Effector CD8-positive, alpha-beta T cell (primary cell): ENCODE data around the gene SFMBT1.
A peak's percentile ranks its signal among the peaks of the same experiment; 100 is the strongest.
"Not testable (repeated sequence)": the region's sequence is repeated elsewhere in the genome, so short reads cannot be mapped to it uniquely, and the experiment has no call there.

Experiments
- DNase-seq: peaks from one replicate; lab custom pipeline; 2025; lab: John Stamatoyannopoulos, UW

The SFMBT1 gene

DNA sequence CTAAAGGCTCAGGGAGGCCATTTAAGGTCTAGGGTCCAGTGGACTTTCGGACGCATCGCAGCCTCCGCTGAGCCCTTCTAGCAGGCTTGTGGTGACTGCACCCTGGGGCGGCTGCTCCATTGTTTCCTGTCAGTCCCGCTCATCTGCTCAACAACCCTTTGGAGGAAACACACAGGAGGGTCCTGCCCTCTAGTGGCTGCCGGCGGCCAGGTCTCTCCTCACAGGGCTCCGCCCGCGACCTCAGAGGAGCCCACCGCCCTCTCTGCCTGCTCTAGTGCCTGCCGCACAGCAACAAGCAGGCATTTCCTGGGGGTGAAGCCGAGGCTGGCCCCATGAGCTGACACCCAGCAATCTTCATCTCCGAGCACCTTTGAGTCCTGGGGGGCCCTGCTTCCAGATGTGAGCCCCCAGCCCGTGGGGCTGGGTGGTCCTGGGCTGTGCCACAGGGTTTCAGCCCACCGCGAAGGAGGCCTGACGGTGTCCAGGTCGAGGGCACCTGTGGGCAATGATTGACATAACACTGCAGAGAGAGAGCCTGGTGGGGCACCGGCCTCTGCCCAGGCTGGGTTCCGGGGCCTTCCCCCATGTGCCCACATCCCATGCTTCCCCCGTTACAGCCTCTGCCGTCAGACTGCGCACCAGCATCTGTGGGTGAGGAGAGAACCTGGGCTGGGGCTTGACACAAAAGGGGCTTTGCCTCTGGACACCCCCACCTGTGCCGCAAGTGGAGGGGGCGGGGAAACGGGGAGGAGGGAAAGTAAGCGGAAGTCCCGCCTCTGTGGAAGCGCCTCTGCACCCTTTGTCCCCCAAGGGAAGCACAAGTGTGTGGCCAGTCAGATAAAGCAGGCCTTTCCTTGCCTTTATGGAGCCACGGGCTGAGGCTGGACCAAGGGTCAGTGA lies 27.0 kb upstream of the SFMBT1 start:
- DNase-seq, result peak; percentile 76

DNA sequence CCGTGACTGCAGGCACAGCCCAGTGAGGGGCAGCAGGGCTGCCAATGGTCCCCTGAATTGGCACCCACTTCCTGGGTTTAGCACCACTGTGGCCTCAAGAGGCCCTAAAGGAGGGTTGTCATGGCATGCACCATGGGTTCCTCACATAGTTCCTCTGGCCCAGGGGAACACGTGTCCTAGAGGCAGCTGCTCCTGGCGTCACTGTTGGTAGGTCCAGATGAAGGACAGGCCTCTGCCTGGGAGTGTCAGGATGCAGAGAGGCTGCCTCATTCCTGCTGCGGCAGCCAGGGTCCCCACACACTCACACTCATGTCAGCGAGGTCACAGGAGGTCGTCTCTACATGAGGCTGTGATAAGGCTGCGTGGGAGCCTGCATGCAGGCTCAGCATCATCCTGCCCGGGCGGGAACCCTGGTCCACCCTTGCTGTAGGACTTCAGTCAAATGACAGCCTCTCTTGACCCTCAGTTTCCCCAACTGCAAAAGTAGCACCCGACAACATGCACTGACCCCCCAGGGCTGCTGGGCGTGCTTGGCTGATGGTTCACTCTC lies 26.1 kb upstream of the SFMBT1 start:
- DNase-seq, result no peak

DNA sequence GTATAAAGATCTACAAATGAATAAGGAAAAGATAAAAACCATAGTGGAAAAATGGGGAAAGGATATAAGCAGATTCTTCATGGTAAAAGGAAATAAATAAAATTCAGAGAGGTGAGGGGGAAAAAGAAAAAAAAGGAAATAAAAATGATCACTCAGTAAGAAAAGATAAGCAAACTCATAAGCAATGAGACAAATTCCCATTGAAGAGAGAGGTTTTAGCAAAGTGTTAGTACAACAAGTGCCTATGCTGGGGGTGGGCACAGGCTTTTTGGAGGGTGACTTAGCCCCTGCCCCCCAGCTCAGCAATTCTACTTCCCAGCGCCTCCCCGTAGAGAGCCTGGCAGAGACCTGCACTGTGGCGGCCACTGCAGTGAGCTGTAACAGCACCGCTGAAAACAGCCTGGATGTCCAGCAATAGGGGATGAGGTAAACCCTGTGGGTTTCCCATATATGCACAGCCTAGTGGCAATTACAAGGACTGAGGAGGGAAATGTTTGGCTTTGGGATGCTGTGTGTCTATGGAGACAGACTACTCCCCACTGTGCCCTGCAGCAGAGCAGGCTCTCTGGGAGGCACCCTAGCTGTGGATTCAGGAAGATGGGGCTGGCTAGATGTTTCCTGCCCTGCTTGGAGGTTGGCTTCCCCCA lies 23.7 kb upstream of the SFMBT1 start:
- no peak for DNase-seq

DNA sequence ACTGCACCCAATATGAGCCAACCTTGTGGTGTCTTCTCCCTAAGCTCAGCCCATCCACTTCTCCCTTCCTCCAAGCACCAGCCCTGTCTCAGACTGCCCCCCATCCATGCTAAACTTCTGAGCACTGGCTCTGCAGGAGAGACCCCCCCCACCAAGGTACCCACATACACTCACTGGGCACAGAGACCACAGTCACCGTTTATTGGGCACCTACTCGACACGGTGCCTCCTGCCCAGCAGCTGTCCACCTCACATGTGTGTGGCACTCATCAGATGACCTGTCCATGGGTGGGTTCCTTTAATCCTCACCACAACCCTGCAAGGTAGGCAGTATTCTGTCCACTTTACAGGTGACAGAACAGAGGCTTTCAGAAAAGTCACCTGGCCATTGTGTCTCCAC lies 22.3 kb upstream of the SFMBT1 start:
- no peak for DNase-seq

DNA sequence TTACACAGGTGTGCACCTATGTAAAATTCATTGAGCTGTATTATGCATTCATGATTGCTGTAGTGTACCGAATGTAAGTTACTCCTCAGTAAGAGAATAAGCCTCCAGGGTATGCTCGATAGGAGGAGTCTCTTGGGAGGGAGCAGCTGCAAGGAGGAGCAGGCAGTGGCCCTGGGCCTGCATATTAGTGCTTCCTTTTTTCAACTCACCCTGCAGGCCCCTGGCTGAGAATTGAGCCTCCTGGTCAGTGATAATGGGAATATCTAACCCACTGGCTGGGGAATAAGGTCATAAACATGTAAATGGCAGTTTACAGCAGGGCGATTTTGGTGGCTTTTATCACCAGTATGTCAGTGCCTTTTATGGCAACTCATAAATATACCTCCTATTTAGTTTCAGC lies 21.7 kb upstream of the SFMBT1 start:
- DNase-seq, result no peak

DNA sequence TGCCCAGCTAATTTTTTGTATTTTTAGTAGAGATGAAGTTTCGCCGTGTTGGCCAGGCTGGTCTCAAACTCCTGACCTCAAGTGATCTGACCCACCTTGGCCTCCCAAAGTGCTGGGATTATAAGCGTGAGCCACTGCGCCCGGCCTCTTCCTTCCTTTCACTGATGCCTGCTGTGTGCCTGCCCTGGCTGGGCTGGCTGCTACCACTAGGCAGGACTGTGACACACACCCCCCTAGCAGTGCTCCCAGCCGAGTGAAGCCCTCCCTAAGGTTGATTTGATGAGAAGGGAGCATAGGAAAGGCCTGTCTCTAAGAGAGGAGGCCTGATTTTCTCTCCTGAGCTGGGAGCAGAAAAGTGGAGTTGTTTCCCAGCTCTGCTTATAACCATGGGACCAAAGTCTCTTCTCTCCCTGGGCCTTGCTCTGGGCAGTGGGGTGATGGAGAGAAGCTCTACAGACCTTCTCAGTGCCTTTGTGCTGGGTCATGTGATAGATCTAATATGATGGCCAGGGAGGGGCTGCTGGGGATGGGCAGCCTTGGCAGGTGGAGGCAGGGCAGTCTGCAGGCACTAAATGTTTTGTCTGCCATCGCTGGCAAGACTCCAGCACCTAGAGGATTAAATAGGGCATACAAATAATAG lies 20.1 kb upstream of the SFMBT1 start:
- DNase-seq, result no peak

DNA sequence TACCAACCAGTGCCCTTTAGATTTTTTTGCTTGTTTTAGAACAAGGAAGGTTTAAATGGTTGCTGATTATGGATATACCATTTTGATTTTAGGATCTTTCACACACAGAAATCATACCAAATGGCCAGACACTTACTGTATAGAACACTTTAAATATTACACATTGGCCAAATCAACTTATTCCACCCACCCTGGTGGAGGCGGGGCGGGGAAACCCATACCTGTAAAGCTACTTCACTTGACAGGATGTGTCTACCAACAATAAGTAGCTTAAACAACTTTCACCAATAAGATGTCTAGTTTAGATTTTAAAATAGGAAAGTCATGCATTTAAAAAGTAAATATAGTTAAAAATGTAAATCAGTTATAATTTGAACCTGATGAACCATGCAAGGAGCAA lies 17.0 kb upstream of the SFMBT1 start:
- DNase-seq, result no peak

DNA sequence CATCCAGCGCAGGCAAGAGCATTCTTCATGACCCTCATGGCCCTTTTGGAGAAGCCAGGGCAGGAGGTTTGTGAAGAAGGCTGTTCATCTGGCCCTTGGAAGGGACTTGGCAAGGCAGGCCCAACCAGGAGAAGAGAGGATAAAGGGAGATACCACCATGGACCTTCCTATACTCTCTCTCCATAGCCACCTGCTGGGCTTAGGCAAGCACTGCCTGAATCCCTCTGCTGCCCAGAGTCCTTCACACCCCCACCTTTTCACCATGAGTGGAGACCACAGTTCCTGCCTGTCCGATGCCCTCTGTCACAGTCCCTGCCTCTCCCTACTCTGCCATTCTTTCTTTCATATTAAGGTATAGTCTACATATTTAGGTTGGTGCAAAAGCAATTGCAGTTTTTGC lies 10.6 kb upstream of the SFMBT1 start:
- no peak for DNase-seq

DNA sequence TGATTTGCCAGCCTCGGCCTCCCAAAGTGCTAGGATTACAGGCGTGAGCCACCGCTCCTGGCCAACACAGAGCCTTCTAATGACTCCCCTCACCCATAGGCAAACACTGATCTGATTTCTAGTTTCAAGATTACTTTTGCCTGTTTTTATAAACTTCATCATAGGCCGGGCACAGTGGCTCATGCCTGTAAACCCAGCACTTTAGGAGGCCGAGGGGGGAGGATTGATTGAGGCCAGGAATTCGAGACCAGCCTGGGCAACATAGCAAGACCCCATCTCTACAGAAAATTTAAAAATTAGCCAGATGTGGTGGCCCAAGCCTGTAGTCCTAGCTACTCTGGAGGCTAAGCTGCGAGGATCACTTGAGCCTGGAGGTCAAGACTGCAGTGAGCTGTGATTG lies 8.4 kb upstream of the SFMBT1 start:
- not testable (repeated sequence) for DNase-seq

DNA sequence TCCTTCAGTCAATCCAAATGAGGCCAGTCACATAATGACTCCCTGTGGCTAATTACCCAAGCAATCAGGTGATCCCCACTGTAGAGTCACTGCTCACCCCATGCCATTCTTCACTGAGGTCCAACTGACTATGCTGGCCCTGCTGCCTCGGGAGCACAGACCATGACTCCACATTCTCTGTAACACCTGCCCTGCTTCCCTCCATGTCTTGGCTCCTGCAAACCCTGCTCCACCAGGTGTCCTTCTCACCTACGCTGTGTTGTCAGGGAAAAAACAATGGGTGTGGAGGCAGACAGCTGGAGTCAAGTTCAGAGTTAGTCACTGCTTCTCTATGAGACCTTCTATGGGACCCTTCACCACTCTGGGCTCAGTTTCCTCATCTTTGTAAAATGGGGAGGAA lies 6.1 kb upstream of the SFMBT1 start:
- DNase-seq, result no peak

DNA sequence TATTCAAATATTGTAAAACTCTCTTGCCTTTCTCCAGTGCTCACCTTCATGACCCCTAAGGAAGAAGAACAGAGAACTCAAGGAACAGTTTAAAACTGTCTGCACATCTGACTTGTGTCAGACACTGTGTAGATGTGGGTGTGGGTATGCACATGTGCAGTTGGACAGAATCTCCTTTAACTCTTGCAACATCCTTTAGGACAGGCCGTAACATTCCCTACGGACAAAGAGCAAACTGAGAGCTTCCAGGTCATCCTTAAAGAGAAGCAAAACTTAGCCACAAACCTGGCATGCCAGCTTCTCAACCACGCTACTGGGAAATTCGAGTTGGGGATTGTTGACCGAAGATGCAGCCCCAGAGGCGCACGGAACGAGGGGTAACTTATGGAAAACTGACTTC lies 4.1 kb upstream of the SFMBT1 start:
- no peak for DNase-seq

DNA sequence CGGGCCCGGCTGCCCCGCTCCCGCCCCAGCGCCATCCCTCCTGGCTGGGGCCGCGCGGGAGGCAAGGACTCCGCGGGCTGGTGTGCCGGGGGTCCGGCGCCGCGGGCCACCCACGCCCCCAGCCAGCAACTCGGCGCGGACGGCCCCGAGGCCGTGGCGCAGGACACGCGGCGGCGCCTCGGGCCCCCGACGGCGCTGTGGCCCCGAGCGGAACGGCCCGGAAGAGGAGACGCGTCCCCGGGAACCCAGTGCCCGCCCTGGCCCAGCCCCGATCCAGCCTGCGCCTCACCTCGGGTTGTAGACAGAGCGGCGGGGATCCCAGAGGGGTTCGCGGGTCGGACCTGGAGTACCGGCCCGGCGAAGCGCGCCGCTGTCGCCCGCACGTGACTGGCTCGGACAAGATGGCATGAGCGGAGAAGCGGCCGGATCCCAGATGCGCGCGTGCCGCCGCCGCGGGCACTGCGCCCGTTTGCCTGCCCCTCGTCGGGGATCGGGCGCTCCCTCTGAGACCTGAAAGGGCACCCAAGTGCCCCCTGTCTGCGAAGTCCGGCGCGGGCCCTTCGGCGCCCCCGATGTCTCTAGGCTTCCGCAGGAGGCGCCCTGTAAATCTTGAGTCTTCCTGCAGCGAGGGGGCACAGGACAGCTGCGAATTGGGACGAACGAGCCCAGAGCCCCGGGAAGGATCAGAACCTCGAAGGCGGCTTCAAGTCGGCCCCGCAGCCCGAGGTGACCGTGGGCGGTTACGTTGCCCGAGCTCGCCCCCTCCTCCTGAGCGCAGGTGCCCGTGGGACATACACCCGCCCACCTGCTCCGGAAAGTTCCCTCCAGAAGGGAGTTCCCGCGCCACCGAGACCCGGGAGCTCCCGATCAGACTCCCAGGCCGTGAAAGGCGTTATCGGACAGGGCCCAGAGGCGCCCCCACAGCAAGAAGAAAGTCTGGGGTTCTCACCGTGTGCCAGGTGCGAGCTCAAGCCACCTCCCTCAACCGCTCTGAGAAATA lies 598 bp upstream of the SFMBT1 start:
- DNase-seq, result peak; percentile 51

DNA sequence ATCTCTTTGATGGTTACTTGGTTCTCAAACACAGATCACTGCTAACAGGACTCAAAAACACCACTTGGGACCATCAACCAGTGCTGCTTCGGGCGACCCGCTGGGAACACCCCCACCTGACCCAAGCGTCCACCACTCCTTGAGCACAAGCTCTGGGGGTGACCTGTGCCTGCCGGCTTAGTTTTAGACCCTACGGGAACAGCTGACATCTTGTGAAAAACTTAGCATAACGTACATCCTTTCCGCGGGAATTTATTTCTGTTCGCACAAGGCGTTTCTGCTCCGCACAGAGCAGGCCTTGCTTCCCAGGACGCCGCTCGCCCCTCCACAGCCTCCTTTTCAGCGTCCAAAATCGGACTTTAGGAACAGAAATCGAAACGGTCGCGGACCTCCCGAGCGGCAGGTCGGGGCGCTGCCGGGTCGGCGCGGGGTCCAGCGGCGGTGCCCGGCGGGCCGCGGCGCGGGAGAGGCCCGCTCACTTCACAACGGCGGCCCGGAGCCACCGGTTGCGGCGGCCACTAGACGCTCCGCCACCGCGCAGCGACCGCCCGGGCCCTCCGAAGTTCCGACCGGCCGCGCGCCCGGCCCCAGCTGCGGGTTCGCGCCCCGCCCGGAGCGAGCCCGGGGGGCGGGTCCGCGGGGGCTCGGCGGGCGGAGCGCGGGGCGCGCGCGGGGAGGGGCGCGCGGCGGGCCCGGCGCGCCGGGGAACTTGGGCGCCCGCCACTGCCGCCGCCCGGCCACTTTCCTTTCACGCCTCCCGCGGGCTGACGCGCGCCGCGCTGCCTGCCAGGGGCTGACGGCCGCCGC lies 959 bp downstream of the SFMBT1 start:
- DNase-seq, result peak; percentile 30

DNA sequence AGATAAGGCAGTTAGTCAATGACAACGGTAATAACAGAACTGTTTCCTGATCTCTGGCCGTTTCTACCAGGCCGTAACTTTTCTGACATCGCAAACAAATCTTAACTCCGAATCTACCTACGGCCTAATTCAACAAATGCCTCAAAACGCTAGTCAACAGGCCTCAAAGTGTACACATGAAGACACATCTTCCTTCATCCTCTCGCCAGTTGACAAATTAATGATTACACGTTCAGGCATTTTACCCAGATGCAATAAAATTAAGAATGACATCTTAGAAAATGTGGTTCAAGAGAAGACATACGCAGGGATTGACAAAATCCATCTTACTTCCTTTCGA lies 1.5 kb downstream of the SFMBT1 start:
- no peak for DNase-seq

DNA sequence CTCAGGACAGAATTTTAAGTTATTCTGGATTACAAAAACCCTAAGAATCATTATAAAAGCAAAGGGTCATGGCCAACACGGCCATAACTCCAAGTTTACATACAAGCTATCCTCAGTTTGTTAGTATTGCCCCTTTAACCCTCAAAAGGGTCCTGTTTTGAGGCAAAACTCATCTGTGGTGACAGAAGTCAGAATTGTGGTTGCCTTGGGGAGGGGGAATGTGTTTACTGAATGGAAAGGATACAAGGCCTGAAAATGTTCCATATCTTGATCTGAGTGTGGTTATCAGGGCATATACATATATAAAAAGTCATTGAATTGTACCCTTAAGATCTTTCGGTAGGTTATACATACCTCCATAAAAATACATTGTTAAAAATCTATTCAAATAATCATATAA lies 2.1 kb downstream of the SFMBT1 start:
- no peak for DNase-seq

DNA sequence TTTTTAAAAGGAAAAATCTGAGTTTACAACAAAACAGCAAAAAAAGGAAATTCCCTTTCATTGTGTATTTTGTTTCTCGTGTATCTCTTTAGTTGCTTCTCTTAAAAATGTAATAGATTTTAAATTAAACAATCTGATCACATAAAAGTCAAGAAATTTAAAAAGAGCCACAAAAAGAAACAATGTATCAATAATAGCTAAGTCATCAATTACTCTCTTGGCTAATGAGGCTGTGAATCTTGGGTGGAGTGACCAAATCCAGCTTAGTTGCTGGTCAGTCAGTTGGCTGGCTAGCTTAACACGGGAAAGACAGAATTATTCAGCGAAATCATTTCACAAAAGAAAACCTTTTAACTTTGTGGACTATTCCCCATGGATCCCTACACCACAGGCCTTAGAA lies 3.2 kb downstream of the SFMBT1 start:
- DNase-seq, result no peak

DNA sequence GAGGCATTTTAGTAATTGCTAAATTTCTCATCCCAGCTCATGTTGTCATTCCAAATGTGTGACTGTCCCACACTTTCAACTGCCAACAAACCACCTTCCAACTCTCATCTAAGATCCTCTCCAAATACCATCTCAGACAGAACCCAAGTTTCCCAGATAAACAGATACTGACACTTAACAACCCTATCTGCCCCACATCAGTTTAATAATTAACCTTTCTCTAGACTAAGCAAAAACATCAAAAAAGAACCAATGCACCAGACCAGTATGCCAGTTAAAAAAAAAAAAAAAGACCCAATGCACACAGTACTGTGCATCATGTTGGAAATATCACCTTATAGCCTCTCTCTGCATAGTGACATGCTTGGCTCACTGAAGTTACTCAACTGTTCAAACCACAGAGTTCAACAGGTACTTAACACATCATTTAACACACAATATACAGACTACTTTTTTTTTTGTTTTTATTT lies 5.5 kb downstream of the SFMBT1 start:
- DNase-seq, result no peak

DNA sequence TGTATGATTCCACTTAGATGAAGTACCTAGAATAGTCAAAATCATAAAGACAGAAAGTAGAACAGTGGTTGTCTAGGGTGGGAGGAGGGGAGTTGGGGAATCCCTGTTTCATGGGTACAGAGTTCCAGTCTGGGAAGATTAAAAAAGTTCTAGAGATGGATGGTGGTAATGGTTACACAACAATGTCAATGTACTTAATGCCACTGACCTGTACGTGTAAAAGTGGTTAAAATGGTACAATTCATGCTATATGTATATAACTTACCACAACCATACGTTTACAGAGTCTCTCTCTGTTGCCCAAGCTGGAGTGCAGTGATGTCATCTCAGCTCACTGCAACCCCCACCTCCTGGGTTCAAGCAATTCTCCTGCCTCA lies 6.5 kb downstream of the SFMBT1 start:
- DNase-seq, result no peak

DNA sequence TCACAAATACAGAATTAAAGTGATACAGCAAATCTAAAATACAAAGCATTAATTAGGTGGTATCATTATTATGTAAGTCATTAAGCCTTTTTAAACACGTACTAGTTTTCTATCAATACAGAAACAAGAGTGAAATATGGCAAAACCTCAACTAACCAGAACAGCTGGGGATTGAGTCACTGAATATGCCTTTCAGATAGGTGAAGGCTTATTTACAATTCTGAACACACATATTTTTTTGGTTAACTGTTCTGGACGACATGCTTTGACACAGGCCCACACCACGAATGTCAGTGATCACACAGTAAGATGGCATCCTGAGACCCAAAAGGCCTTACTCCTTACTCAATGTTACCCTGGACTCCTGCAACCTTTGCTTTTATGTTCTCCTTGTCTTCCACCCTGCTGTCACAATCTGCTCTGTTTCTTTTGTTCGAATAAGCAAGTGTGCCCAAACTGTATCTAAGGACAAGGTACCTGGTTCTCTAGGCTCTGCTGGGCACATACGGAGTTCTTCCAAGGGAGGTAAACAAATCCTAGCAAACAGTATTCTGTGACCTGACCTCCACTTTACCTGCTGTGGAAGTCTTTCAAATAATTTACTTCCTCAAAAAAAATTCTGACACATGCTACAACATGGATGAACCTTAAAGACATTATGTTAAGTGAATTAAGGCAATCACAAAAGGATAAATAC lies 7.0 kb downstream of the SFMBT1 start:
- no peak for DNase-seq
